ENCODE measurements around the gene CFAP251. TPM values are rescaled to one million over a fixed set of nuclear protein-coding genes. Genes with fewer than 3 reads are reported as not detected.

CFAP251 gene
- total RNA-seq, 1 donor from 2014 or later, result 0.65 TPM

DNA sequence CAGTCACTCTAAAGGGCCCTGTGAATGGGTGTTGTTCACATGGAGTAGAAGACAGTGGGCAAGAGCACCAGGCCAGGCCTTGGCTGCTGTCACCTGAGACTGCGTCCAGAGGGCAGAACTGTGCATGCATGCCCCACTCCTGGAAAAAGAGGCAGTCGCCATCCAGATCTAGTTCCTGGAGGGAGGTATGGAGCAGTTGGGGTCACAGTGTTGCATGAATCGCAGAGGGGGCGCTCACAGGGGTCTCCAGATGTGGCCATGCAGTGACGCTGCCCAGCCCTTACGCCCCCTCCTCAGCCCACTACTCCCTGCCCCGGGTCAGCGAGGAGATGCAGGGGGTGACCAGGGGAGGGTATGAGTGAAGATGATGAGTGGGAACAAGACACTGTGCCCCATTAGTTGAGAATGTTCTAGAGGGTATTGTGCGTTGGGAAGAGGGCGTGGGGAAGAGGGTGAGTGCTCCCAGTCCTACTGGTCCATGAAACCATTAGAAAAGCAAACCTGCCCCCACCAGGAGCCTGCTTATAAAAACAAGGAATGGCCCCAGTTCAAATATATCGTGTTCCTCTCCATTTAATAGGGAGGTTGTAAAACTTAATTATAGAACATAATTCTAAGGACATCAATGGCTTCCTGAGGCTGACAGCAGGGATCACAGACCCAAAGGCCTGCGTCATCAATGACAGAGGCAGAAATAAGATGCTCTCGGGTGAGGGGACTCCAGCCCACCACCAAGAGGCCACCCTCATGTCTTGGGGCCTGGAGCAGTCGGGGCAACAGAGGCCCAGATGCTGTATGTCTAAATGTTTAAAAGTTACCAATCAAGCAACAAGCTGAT is 71.1 kb downstream of the CFAP251 start:
- intact Hi-C loops (cut with DNase I), result no loop called here
- DNase-seq, result no peak
- ATAC-seq (ENCODE audit: poor library complexity), result no peak

GRCh38 chr12:121990114-121990647 is 71.8 kb downstream of the CFAP251 start:
- ATAC-seq (ENCODE audit: poor library complexity) (no peak), DNase-seq (no peak)
- intact Hi-C loops (cut with DNase I), result no loop called here

DNA sequence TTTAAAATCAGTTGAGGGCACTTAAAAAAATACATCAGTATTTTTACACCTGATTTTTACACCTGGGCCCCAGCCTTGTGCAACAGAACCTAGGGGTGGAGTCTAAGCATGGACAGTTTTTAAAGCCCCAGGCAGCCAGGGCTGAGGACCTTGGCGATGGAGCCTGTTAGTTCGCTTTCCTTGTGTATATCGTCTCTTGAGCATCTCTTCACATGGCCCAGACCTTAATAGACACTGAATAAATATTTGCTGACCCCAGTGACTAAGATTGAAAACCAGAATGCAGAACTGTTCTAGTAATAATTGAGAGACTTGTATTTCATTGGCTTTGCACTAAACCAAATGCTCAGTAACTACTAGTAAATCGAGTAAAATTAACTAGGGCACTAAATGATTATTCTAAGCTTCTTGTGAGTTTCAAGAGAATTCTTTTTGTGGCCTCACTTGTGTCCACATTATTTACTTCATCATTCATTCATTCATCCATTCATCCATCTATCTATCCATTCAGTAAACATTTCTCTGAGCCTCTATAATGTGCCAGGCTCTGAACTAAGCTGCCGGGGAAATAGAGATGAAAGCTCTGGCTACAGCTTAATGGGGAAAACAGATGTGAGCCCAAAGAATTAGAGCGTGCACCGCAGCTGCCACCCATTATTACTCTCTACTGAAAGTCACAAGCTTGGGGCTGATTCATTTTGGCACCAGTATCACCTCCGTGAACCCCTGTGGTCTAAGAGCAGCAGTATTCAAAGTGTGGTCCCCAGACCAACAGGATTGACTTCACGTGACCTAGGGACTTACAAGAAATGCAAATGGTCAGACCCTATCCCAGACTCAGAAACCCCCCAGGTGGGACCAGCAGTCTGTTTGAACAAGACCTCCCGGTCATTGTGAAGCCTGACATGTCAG is 72.6 kb downstream of the CFAP251 start:
- intact Hi-C loops (cut with DNase I), result no loop called here
- ATAC-seq (ENCODE audit: poor library complexity) (no peak), DNase-seq (no peak)

GRCh38 chr12:121992059-121992879 is 73.9 kb downstream of the CFAP251 start:
- intact Hi-C loops (cut with DNase I), result no loop called here
- peak; percentile 60 for ATAC-seq (ENCODE audit: poor library complexity)

DNA sequence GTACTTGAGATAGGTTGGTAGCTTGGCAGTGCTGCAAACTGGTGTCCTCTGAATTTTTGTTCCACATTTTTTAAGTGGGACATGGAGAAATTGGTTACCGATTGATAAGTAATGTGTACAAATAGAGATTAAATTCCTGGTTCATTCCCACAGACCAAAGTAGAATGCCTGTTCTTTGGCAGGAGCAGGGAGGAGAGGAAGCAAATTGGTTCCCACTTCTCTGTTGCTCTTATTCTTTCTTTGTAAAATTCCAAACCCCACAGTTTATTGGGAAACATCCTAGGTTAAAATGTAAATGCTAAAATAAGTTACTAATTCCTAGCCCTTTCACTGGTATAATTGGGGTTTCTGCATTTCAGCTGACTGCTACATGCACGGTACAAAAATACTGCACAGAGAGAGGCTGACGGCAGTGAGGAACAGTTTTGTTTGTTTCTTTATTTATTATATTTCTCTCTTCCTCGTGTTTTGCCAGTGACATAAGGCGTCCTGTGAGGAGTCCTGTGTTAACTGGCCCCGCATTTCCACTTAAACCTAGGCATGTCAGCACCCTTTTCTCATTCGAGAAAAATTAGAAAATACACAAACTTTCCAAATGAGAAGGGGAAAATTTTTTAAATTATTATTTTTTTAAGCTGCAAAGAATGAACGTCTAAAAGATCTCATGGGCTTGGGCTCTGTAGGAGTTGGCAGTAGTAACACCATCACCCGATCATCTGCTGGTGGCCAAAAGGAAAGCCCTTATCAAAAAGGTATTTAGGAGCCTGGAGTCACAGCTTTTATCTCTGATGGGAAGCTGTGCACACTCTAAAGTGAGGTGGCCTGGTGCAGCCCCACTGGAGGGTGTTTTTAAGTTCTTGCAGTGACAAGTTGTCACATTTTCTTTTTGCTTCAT is 77.9 kb downstream of the CFAP251 start:
- ATAC-seq (ENCODE audit: poor library complexity) (peak; percentile 76), DNase-seq (no peak)
- intact Hi-C loops (cut with DNase I), result no loop called here

More at GRCh38 chr12:121992059-121992879, 73.9 kb downstream of the CFAP251 start:
- DNase-seq, result no peak

DNA sequence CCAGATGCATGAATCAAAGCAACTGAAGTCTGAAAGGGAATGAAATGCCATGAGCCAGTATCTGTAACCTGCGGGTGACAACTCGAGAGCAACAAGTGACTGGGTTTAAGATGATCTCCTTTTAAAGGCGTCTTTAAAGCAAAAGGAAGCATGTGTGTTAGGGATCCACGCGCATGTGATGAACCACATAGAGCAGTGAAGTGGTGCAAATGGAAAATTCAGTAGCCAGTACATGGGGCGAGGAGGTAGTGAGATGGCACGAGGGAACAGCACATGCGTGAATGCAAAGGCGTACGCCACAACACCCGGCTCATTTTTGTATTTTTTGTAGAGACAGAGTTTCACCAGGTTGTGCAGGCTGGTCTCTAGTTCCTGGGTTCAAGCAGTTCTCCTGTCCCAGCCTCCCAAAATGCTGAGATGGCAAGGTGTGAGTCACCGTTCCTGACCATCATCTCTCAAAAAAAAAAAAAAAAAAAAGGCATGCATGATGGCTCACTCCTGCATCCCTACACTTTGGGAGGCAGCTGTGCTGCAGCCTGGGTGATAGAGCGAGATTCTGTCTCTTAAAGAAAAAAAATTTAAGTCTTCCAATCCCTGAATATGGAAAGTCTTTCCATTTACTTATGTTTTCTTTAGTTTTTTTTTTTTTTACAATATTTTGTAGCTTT is 78.7 kb downstream of the CFAP251 start:
- DNase-seq (no peak), ATAC-seq (ENCODE audit: poor library complexity) (peak; percentile 28)
- intact Hi-C loops (cut with DNase I), result no loop called here

DNA sequence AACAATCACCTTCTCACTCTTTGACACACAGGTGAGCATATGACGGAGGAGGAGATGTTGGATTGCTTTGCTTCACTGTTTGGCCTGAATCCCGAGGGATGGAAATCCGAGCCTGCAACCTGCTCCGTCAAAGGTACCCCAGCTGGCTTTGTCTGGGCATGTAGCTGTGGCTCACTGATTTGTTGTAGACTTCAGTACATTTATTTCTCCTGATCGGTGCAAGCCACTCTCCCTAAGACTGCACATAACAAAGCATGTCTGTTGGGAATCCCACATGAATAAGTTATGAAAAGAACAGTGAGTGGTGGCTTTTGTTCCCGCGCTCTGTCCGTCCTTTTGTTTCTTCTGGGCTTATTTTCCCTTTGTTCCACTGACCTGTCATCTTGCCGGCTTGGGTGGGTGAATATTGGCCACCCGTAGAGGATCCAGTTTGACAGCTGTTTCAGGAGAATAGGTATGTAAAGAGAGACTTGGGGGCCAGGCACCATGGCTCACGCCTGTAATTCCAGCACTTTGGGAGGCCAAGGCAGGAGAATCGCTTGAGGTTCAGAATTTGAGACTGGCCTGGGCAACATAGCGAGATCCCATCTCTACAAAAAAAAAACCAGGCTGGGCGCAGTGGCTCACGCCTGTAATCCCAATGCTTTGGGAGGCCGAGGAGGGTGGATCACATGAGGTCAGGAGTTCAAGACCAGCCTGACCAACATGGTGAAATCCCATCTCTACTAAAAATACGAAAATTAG is 83.2 kb downstream of the CFAP251 start:
- DNase-seq, result no peak
- intact Hi-C loops (cut with DNase I), result no loop called here

GRCh38 chr12:122003651-122004611 is 85.5 kb downstream of the CFAP251 start:
- no peak for DNase-seq
- ATAC-seq (ENCODE audit: poor library complexity), result peak; percentile 9
- intact Hi-C loops (cut with DNase I), result no loop called here

More for the DNA sequence above, 83.2 kb downstream of the CFAP251 start:
- ATAC-seq (ENCODE audit: poor library complexity), result no peak

- intact Hi-C loops (cut with DNase I), result no loop called here
- DNase-seq, result no peak
- ATAC-seq (ENCODE audit: poor library complexity), result peak; percentile 55
Observed at GRCh38 chr12:122004633-122005071, 86.3 kb downstream of the CFAP251 start.

DNA sequence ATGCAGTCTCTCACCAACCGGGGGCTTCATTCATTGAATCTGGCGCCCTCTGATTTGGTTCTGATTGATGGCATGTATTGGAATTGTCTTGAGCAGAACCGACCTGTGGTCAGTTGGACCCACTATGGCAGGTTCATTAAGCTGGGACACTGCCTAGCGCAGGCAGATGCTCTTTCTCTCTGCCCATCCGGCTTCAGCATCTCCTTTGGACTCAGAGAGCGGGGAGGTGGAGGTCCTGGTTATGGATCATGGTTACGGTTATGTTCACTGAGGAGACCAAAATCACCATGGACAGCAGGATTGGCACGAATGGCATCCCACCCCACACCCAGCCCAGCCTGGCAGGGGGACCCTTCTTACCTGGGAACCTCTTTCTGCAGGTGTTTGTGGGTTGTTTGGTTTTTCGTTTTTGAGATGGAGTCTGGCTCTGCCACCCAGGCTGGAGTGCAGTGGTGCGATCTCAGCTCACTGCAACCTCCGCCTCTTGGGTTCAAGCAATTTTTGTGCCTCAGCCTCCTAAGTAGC is 86.9 kb downstream of the CFAP251 start:
- intact Hi-C loops (cut with DNase I), result no loop called here
- ATAC-seq (ENCODE audit: poor library complexity), result no peak
- DNase-seq, result no peak

DNA sequence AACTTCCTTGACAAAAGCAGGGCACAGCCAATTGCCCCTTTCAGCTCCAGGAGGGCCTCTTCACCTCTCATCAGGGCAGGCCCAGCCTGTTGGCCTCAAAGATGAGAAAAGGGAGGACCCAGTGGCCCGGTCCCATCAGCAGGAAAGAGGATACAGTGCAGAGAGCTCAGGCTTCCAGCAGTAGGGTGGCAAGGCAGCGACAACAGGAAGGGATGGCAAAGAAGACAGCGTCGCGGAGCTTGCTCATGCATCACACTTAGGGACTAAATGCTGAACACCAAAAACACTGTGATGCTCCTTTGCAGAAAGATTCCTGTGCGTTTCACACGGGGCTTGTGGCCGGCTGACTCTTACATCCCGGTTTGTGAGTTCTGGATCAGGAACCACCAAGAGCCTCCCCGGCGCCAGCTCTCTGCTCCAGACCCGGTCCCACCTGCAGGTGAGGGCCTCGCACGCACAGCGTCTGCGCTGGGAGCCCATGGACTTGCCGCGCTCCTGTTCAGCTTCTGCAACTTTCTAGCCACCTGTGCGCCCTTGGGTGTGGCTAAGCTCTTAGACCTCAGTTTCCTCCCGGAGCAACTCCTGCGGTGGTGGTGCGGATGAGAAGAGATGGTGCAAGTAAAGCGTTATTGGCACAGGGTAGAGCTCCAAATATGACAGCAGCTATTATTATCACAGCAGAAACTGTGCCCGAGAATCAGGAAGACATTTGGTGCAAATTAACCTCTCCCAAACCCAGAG is 88.0 kb downstream of the CFAP251 start:
- DNase-seq (no peak), ATAC-seq (ENCODE audit: poor library complexity) (peak; percentile 51)
- intact Hi-C loops (cut with DNase I), result no loop called here

DNA sequence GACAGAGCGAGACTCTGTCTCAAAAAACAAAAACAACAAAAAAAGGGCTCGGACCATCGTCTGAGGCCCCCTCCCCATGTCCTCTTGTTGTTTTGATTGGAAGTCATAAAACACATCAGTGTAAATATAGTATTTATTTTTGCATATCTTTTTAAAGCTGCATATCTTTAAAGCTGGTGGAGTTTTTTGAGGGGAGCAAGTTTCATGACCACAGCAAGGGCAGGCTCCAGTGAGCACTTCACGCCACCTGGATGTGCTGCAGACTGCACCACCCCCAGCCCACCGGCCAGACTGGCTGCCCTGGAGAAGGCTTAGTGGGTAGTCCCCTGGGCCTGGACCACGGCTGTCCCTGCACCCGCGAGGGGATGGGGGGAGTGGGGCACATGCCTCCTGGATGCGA is 91.3 kb downstream of the CFAP251 start:
- intact Hi-C loops (cut with DNase I), result no loop called here
- DNase-seq, result no peak
- no peak for ATAC-seq (ENCODE audit: poor library complexity)

- DNase-seq (no peak), ATAC-seq (ENCODE audit: poor library complexity) (no peak)
- intact Hi-C loops (cut with DNase I), result no loop called here
Observed at GRCh38 chr12:122012184-122012583, 93.8 kb downstream of the CFAP251 start.

GRCh38 chr12:122013136-122013535 is 94.7 kb downstream of the CFAP251 start:
- DNase-seq (no peak), ATAC-seq (ENCODE audit: poor library complexity) (no peak)
- intact Hi-C loops (cut with DNase I), result no loop called here

Data from Right ventricle myocardium superior (tissue), 1 donor.